HG03565 (cell line): Measurements from ENCODE around the gene CD59.
"Not testable (repeated sequence)": the region's sequence is repeated elsewhere in the genome, so short reads cannot be mapped to it uniquely, and the experiment has no call there.

Source experiments
- ATAC-seq: cut with Tn5 transposase; IDR thresholded peaks from one replicate; pipeline ENCODE4 v1.9.1; 2021; ENCODE audit warnings: mild to moderate bottlenecking, moderate library complexity; ENCODE audit not compliant: unreplicated experiment

Gene CD59

DNA sequence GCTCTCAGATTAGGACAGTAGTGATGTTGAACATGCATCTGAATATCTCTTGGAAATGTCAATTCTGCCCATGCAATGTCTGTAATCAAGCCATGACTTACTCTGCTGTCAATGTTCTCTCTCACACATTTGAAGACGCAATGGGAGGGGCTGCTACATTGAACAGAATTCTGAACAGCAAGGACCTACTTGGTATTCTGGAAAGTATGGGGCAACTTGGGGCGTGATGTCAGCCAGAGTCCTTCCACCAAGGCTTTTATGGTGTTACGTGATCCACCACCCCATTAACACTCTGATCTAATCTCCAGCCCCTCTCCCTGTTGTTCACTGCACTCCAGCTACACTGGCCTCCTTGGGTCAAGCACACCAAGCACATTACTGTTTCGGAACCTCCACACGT lies 7.1 kb upstream of the CD59 start:
- ATAC-seq = no peak

DNA sequence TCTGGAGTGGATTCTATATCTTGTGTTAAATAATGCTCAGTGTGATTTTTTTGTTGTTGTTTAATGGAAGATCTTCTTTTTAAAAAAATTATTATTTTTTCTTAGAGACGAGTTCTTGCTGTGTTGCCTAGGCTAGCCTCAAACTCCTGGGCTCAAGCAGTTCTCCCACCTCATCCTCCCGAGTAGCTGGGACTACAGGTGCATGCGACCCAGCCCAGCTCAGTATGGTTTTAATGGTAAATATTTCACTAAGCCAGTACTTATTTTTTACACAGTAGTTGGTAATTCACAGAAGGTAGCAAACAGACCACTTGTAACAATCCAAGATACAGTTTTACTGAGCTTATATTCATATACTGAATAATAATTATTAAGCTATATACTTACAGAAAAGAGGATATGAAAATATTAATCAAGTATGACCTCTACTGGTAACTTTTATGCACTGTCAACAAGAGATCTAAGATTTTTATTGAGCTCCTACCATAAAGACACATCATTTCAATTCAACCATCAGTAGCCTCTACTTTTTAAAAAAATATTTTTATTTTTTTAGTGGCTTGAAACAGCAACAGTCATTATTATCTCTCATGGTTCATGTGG lies 6.1 kb upstream of the CD59 start:
- no peak for ATAC-seq

DNA sequence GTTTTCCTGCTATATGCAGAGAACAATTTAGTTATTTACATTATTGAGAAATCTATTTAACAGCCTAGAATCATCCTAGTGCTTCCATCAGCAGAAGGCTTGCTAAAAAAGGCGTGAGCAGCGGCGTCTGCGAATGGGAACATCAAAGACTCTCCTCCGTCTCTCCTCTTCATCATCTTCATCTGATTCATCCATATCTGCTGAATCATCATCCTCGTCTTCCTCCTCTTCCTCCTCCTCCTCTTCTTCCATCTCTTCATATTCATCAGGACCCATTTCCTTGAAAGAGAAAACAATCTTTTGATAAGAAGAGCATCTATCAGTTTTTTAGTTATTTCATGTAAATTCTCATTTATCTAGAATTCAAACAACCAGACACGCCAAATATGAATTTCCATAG lies 5.6 kb upstream of the CD59 start:
- no peak for ATAC-seq

DNA sequence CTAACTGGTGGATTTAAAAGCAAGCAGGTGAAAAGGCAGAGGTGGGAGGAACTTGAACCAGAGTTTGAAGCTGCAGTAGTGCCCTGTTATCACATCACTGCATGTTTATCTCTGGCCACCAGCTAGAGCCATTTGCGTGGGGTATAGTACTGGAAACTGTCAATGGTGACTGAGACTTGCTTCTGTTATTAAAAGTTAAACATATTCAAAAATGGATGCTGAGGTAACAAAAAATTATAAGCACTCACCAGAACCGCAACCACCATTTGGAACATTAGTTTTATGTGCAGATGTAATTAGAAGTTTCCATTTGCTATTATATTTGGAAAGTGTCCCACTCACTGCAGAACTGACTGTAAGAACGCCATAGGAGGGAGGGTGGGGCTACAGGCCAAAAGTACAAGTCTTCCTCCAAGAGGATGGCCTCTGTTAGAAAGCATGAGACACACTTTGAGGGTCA lies 1.2 kb upstream of the CD59 start:
- no peak for ATAC-seq

DNA sequence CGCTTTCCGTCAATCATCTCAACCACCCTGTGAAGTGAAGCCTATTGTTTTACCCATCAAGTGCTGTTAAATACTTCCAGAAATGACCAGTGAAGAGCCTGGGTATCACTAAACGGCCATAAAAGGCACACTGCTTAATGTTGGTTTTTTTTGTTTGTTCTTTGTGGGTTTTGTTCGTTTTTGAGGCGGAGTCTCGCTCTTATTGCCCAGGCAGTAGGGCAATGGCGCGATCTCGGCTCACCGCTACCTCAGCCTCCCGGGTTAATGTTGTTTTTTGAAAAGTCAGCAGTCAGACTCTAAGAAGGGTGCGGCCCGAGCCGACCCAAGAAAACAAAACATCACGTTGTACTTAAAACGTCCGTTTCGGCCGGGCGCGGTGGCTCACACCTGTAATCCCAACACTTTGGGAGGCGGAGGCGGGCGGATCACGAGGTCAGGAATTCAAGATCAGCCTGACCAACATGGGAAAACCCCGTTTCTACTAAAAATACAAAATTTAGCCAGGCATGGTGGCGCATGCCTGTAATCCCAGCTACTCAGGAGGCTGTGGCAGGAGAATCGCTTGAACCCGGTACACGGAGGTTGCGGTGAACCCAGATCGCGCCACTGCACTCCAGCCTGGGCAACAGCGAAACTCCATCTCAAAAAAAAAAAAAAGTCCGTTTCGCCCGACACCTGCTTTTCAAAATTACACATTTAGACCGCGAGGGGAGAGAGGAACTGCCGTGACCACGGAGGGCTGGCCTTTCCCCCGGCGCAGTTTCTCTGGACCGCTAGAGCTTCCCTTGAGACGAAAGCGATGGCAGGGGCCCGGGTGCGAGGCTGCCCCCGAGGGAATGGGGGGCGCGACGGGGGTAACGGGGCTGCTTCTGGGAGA lies 714 bp downstream of the CD59 start:
- ATAC-seq = peak; percentile 24

DNA sequence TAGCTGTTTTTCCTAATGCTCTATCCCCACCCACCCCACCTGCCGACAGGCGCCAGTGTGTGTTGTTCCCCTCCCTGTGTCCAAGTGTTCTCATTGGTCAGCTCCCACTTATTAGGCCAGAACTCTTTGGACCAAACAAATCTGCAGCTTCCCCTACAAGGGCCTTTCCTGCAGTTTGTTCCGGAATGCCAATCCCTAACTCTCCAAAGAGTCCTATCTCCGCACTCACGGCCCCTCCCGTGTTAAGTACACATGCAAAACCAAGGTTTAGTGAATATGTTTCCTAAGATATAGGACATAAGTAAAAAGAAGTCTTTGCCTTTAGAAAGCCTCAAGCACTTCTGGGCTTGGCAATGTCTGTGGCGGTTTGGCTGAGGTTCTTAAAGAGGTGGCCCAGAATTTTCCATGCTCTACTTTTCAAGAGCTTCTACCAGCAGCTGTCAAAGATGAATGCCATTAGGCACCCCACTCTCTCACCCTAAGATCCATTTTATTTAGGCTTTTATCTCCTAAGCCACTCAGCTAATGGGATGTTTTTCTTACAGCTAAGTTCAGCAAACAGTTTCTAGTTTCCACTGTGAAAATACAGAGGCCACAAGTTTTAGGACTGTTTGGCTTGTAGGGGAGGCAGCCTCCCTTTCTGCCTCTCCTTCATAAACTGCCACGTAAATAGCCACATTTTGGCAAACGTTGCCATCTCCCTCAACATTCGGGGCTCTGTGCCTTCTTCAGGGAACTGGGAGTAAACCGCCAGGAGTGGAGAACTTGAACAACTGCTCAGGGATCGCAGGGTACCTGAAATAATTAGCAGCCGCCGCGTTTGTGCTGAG lies 1.6 kb downstream of the CD59 start:
- no peak for ATAC-seq

DNA sequence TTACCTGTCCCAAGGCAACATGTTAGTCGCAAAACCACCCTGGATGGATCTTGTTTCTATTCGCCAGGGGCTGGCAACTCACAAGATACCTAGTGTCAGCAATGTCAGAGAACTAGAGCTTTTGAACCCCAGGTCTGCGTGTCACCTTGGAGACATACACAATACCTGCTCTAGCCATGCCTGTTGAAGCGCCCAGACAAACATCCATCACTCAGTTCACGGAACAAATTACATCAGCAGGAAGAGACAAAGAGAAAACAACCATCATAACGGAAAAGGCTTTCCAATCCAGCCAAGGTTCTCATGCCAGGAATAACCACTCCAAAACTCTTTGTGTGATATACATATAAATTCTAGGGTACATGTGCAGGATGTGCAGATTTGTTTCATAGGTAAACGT lies 2.2 kb downstream of the CD59 start:
- ATAC-seq = no peak

DNA sequence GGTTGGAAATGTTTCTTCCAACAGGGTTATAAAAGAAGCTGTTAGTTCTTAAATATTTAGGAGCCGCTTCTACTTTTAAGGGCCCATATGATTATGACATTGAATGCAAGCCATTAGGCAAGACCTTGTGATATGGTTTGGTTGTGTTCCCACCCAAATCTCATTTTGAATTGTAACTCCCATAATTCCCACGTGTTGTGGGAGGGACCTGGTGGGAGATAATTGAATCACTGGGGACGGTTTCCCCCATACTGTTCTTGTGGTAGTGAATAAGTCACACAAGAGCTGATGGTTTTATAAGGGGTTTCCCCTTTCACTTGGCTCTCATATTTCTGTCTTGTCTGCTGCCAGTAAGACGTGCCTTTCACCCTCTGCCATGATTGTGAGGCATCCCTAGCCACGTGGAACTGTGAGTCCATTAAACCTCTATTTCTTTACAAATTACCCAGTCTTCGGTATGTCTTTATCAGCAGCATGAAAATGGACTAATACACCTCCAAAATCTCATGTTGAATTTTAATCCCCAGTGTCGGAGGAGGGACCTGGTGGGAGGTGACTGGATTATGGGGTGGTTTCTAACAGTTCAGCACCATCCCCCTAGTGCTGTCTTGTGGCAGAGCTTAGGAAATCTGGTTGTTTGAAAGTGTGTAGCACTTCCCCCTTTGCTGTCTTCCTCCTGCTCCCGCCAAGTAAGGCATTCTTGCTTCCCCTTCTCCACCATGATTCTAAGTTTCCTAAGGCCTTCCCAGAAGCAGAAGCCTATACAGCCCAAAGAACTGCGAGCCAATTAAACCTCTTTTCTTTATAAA lies 4.3 kb downstream of the CD59 start:
- no peak for ATAC-seq

DNA sequence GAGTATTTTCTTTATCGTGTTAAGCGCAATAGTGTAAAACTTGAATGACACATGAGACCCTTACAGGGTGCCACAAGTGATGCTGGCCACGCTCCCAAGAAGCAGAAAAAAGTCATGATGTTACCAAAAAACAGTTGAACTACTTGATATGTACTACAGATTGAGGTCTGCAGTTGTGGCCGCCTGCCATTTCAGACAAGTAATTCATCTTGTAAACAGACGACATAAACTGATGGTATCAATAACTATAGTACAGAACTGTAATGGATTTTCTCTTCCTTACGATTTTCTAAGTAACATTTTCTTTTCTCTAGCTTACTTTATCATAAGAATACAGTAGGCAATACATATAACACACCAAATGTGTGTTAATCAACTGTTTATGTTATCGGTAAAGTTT lies 5.5 kb downstream of the CD59 start:
- ATAC-seq = no peak

DNA sequence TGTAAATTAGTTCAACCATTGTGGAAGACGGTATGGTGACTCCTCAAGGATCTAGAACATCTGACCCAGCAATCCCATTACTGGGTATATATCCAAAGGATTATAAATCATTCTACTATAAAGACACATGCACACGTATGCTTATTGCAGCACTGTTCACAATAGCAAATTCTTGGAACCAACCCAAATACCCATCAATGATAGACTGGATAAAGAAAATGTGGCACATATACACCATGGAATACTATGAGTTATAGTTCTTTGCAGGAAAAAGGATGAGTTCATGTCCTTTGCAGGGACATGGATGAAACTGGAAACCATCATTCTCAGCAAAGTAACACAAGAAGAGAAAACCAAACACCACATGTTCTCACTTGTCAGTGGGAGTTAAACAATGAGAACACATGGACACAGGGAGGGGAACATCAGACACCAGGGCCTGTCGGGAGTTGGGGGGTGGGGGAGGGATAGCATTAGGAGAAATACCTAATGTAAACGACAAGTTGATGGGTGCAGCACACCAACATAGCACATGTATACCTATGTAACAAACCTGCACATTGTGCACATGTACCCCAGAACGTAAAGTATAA lies 7.1 kb downstream of the CD59 start:
- not testable (repeated sequence) for ATAC-seq

DNA sequence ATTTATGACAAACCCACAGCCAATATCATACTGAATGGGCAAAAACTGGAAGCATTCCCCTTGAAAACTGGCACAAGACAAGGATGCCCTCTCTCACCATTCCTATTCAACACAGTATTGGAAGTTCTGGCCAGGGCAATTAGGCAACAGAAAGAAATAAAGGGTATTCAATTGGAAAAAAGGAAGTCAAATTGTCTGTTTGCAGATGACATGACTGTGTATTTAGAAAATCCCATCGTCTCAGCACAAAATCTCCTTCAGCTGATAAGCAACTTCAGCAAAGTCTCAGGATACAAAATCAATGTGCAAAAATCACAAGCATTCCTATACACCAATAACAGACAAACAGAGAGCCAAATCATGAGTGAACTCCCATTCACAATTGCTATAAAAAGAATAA lies 8.7 kb downstream of the CD59 start:
- not testable (repeated sequence) for ATAC-seq

DNA sequence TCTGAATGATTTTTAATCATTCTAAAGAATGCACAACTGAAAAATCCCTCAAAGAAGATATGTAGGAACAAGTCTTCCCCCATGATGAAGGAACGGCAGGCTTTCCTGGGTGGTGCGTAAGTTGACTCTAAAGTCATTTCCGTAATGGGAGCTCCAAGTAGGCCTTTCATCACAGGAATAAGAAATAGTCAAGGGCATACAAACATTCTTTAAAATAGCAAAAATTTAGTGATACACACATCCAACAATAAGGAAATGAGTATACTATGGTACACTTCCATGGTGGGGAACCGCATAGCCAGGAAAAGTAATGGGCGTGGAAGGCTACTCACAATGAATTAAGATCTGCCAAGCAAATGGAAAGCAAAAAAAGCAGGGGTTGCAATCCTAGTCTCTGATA lies 10.7 kb downstream of the CD59 start:
- ATAC-seq = no peak

DNA sequence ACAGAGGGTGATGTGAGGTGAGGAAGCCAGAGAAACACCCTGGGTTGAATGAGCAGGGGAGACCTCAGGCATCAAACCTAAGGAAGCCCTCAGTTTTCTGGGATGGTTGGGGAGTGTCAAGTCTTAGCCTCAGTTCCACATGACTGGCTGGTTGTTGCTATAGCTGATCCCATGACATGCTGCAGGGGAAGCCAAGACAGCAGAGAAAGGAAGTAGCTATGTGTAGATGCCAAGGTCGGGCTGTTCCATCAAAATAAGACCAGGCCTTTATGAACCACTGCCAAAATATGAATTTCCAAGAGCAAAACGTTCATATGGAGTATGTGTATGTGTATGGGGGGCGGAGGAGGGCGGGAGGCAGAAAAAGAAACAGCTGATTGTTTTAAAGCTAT lies 11.6 kb downstream of the CD59 start:
- ATAC-seq = no peak

DNA sequence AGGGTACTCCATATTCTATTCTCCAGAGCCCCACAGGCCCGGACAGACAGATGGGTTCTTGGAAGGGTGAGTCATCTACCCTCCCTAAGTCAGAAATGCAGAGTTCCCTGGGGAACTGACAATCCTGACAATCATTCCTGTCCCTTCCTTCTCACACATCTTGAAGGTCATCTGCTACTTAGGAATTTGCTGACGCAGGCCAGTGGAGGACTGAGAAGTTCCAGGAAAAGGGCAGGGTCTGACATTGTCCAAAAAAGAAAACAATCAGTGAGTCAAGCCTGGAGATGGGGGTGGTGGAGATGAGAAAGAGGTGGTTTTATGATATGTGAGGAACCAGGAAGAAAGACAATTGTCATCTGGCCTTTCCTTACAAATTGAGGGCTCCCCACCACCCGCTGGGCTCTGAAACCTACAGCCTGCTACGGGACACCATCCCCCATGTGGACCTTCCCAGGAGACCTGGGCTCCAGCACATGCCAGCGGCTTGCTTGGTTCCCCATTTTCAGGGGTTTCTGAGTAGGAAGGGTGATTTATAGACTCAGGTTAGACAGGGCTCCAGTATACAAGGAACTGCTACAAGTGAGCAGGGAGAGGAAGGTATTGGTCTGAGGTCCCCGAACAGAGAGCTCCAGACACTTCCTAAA lies 12.9 kb downstream of the CD59 start:
- ATAC-seq = no peak

DNA sequence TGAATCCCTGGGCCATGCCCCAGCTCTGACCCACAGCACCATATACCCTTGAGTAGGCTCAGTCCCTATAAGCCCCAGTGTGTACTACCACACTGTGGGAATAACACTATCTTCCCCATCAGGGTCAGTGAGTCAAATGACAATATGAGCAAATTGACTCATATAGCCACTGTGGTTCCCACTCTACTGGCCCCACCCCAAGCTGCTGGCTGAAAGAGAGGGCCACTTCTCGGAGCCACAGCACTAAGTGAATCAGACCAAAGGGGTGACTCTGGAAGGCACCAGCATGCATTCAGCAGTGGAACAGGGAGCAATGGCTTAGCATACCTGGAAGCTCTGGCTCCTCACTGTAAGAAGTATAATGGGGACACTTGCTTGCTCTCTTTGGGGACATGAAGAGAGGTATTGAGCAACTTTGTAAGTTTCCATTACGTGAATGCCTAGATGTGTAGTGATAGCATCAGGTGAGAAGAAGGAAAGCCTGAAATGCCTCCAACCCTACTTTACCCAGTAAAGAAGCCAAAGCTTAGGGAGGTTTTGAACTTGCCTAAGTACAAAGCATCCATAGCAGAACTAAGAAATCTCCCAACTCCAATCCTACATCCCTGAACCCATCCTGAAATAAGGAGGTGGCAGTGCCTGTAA lies 13.5 kb downstream of the CD59 start:
- peak; percentile 86 for ATAC-seq

DNA sequence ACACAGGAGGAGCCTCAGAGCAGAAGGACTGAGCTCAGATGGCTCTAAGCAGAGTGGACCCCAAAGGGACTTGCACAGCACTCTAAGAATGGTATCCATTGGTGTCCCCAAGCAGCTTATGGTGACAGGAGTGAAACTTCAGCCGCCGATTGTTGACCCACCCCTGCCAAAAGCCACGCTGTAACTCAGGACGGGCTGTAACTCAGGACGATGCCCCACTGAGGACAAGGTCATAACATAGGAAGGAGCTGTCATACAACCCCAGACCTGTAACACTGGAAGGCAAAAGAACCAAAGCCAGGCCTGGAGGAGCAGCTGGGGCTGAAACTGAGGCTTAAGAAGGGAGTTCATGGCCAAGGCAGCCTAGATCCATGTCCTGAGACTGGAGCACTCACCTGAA lies 14.2 kb downstream of the CD59 start:
- ATAC-seq = no peak

DNA sequence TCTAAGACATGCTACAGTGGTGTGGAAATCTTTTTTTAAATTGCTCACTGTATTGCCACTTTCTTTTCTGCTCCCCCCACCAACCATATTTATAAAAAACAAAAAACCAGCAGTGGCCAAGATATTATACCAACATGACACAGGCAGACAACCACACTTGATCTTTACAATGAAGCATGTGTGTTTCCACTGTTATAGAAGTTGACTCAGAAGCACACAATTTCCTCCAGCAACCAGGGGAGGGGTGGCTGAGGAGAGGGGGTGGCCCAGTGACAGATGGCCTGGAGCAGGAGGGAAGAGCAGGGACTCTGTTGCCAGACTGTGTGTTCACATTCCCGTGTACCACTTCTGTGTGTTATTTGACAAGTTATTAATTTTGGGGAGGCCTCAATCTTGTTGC lies 14.8 kb downstream of the CD59 start:
- ATAC-seq = no peak

DNA sequence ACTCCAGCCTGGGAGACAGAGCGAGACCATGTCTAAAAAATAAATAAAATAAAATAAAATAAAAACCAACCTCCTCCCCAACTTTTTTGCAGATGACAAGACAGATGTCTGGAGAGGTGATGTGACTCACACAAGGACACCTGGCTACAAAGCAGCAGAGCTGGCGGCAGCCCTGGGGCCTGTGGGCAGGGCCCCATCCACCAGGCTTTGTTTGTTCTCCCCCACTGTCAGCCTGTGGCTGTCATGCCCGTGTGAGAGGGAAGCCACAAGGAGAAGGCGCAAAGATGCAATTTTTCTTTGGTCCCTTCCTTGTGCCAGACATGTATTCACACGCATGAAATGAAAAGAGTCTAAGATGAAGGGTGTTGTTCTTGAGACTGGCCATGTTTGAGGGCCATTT lies 16.6 kb downstream of the CD59 start:
- no peak for ATAC-seq

DNA sequence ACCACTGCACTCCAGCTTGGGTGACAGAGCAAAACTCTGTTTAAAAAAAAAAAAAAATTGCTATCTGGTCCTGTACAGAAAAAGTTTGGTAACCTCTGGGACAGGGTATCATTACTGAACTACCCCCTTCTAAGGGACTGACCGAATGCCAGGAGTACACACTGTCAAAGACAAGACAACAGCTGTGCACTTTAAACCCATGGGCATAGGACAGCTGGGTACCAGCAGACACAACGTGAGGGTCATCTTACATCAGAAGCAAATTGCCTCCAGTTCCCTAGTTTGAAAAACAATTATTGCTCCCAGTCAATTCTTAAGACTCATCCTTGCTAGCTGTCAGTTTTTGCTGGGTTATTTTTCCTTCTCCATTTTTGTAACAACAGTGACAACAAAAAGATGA lies 17.8 kb downstream of the CD59 start:
- ATAC-seq = no peak
